HG03571 (cell line): Measurements from ENCODE around the gene EAF2.

Experiments used
- ATAC-seq: cut with Tn5 transposase; IDR thresholded peaks from one replicate; pipeline ENCODE4 v1.9.1; 2021; ENCODE audit not compliant: unreplicated experiment

The EAF2 gene

GRCh38 chr3:121834671-121835464, at the start of gene EAF2, which contains the start of gene IQCB1:
Gene EAF2, plus strand, starts transcription at chr3:121835209. Its CDS starts 77 bp downstream, at chr3:121835286.
Gene IQCB1, minus strand, starts transcription at chr3:121835060. Its CDS starts 6,100 bp downstream, at chr3:121828960.
- peak; percentile 94 for ATAC-seq

- ATAC-seq, result no peak
These were observed 48.5 kb upstream of the EAF2 start for GRCh38 chr3:121786485-121786884.

- peak; percentile 52 for ATAC-seq
These were observed 41.9 kb upstream of the EAF2 start for GRCh38 chr3:121793078-121793477.

GRCh38 chr3:121794264-121794983, 40.6 kb upstream of the EAF2 start:
- no peak for ATAC-seq

GRCh38 chr3:121796970-121797369, 38.0 kb upstream of the EAF2 start:
- ATAC-seq, result no peak

GRCh38 chr3:121800906-121801305, 34.1 kb upstream of the EAF2 start:
- no peak for ATAC-seq

GRCh38 chr3:121803771-121804320, 31.2 kb upstream of the EAF2 start:
- ATAC-seq, result no peak

- ATAC-seq, result peak; percentile 96
These were observed 25.8 kb upstream of the EAF2 start for GRCh38 chr3:121809249-121809648.

GRCh38 chr3:121817753-121818152, 17.3 kb upstream of the EAF2 start:
- ATAC-seq, result no peak

GRCh38 chr3:121818578-121818977, 16.4 kb upstream of the EAF2 start:
- ATAC-seq, result no peak

- no peak for ATAC-seq
These were observed 15.8 kb upstream of the EAF2 start for GRCh38 chr3:121819236-121819635.

GRCh38 chr3:121821421-121822199, 13.4 kb upstream of the EAF2 start:
- ATAC-seq, result no peak

- no peak for ATAC-seq
These were observed 12.0 kb upstream of the EAF2 start for GRCh38 chr3:121822973-121823372.

GRCh38 chr3:121834157-121834670, 795 bp upstream of the EAF2 start:
- ATAC-seq, result no peak

- peak; percentile 9 for ATAC-seq
These were observed 424 bp downstream of the EAF2 start for GRCh38 chr3:121835465-121835801.

- ATAC-seq, result no peak
These were observed 1.1 kb downstream of the EAF2 start for GRCh38 chr3:121836064-121836463.

GRCh38 chr3:121836481-121836880, 1.5 kb downstream of the EAF2 start:
- ATAC-seq, result no peak

GRCh38 chr3:121839962-121840361, 5.0 kb downstream of the EAF2 start:
- no peak for ATAC-seq

GRCh38 chr3:121844892-121845291, 9.9 kb downstream of the EAF2 start:
- ATAC-seq, result no peak

- no peak for ATAC-seq
These were observed 17.2 kb downstream of the EAF2 start for GRCh38 chr3:121852256-121852655.

GRCh38 chr3:121855555-121855954, 20.5 kb downstream of the EAF2 start:
- no peak for ATAC-seq
